ENCODE data around the gene XG.
A peak's percentile ranks its signal among the peaks of the same experiment; 100 is the strongest.

The XG gene

DNA sequence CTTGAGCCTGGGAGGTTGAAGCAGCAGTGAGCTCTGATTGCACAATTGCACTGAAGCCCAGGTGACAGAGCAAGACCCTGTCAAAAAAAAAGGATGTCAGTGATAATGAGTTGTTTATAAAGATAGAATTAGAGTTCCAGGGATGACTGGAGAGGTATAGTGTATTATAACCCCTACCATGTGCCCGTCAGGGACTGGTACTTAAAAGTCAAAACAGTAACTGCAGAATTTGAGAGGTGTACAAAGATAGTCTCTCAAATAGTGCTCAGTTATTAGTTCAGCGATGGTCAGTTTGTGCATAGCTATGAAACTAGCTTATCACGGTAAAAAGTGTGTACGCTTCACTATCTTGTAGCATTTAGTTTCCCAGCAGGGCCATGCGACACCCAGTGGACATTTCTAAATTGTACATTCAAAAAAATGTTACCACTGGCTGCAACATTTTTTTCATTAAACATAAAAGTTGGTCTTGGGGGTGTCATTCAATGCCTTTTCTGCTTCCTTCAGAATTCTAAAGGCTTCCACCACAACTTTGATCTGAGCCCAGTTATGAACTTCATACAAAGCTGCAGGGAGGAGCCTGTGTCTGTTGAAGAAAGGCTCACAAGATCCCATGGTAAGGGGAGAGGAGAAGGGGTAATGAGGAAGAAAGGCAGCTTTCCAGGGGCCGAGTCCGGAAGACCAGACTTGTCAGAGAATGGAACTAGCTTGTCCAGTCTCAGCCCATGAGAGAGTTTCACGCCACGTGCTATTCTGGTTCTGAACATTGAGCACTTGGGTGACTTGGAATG is 67.7 kb downstream of the XG start:
- peak; percentile 1 for DNase-seq (ENCODE audit: low read depth)

GRCh38 chrX:2820136-2820771 is 68.4 kb downstream of the XG start:
- DNase-seq (ENCODE audit: low read depth), result no peak

DNA sequence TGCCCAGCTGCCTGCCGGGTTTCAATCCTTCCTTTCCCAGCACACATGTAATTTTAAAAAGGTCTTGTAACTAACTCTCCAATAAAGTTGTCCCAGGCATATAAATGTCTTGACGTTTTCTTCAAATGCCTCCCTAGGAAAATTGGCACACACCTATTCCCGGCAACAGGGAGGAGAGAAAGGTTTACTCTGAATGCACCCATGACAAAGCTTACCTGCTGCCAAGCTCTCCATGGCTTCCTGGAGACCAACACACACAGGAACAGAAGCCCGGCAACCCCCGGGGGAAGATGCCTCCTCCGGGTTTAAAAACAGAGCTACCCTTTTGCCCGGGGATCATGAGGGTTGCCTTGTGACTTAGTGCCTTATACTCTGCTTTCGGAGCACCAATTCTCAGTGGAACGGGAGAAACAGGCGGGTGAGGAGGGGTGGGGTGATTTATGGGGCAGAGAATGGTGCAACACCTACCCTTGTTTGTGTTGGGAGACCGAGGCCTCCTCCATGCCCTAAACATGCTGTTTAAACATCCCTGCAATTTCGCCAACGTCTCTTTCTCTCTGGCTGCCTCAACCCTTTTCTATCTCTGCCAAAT is 72.1 kb downstream of the XG start:
- no peak for DNase-seq (ENCODE audit: low read depth)

DNA sequence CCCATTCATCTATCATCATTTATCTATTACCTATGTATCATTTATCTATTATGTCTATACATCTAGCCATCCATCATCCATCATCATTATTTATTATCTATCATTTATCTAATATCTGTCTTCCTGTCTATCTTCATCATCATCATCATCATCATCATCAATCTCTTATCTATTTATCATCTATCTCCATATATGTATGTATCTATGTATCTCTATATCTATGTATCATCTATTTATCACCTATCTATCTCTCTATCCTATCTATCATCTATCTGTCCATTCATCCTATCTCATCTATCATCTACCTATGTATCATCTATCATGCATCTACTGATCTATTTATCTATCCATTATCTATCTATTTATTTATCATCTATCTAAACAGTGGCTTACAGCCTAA is 73.0 kb downstream of the XG start:
- no peak for DNase-seq (ENCODE audit: low read depth)

- DNase-seq (ENCODE audit: low read depth), result no peak
Measured at GRCh38 chrX:2828344-2828958, 76.6 kb downstream of the XG start, which contains the start of gene GYG2. TSS of gene GYG2 (plus strand) at chrX:2828930. CDS start at chrX:2830189, 1,259 bp downstream.

DNA sequence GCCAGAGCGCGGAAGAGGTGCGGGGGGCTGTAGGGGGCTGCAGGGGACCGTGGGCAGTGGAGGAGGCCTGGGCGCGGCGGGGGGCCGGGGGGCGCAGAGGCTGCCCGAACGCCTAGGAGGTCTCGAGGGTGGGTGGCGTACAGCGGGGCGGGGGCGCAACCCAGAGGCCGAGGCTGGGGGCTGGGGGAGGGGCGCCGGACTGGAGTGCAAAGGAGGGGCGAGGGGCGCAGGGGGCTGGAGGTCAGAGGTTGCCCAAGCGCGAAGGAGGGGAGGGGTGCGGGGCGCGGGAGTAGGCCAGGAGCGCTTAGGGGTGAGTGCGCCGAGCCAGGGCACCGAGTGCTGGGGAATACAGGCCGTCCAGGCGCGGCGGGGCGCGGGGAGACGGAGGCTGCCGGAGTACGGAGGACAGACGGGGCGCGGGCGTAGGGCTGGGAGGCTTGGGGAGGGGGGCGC is 77.1 kb downstream of the XG start:
- DNase-seq (ENCODE audit: low read depth), result no peak

- no peak for DNase-seq (ENCODE audit: low read depth)
Measured at GRCh38 chrX:2829469-2830246, 77.8 kb downstream of the XG start.

DNA sequence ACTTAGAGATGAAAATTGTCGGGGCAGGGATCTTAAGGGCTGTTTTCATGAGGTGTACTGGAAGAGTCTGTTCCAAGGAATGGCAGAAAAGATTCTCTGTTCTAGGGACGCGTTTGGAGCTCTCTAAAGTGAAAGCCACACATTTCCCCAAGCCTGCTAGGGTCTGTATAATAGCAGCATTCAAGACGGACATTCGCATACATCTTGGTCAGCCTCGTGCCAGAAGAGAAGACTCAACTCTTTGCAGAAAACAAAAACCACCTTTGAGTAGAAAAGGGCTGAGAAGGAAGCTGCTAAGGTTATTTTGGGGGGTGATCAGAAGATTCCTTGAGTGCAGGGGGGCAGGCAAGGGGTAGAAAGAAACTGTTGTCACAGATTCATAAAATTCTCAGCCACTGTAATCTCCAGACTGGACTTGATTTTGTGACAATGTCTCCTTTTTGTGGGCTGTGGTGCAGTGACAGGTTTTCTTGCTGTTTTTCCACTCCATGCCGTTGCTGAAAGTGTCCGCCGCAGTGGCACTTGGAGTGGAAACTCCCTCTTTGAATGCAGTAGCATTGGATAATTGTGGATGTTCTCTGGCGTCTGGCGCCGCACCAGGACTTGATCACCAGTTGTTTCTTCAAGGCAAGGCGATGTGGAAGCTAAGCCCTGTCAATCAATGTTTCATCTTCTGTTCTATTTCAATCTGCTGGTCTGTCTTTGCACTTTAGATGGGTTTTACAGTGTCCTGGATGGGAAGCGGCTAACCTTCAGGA is 79.8 kb downstream of the XG start:
- no peak for DNase-seq (ENCODE audit: low read depth)

DNA sequence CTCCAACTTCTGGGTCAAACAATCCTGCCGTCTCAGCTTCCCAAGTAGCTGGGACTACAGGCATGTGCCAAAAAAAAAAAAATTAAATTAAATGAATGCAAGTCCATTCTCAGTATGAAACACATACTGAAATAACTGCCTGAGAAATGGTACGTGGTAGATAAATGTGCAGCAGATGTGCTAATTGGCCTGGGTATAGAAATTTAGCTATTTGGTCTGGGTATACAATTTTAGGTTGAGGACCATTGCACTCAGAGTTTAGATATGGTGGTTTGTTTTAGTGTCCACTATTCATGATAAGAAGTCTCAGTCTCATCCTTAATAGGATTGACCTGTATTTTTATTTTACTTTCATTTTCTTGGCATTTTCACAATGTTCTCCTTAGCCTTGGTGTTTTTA is 86.1 kb downstream of the XG start:
- DNase-seq (ENCODE audit: low read depth), result no peak

- DNase-seq (ENCODE audit: low read depth), result no peak
Measured at GRCh38 chrX:2840961-2841360, 89.1 kb downstream of the XG start.

DNA sequence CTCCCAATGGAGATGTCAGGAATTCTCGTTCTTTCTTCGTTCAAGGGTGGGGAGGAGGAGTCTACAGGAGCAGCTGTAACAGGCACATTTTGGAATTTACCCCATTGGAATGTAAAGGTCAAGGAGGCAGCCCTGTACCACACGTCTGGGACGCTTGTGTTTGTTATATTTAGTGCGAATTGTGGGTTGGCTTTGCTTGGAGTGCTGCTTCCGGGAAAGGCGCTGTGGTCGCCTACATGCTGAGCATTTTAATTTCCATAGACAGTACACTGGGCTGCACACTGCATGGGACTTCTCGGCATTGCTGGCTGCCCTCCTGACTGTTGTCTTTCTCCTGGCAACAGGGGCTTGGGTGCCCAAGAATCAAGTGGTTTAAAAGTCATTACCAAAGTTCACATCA is 89.7 kb downstream of the XG start:
- DNase-seq (ENCODE audit: low read depth), result no peak

- no peak for DNase-seq (ENCODE audit: low read depth)
Measured at GRCh38 chrX:2846992-2847391, 95.2 kb downstream of the XG start.

GRCh38 chrX:2848871-2849301 is 97.0 kb downstream of the XG start:
- DNase-seq (ENCODE audit: low read depth), result peak; percentile 4

GRCh38 chrX:2854918-2855317 is 103.1 kb downstream of the XG start:
- DNase-seq (ENCODE audit: low read depth), result no peak

GRCh38 chrX:2855761-2856160 is 103.9 kb downstream of the XG start:
- DNase-seq (ENCODE audit: low read depth), result no peak

- no peak for DNase-seq (ENCODE audit: low read depth)
Measured at GRCh38 chrX:2857566-2857965, 105.7 kb downstream of the XG start.

- no peak for DNase-seq (ENCODE audit: low read depth)
Measured at GRCh38 chrX:2859197-2859797, 107.5 kb downstream of the XG start.

- DNase-seq (ENCODE audit: low read depth), result no peak
Measured at GRCh38 chrX:2862404-2862803, 110.6 kb downstream of the XG start.

DNA sequence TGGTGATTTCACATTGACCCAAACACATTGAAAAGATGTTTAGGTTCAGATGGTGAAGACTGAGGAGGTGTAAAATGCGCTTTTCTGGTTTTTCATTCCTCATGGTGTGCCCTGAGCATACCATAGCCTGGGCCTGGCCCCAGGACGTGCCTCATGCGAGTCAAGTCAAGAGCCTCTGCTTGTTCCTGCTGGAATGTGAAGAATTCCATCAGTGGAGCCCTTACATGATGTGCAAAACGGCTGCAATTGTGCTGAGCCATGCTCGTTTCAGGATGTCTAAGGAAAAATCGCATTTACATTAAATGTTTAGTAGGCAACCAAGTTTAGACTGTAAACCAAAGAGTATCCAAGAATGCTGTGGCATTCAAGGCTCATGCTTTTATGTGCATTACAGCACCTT is 111.8 kb downstream of the XG start:
- no peak for DNase-seq (ENCODE audit: low read depth)
